ENCODE data around the gene PSMD13. TPM values are rescaled to one million over a fixed set of nuclear protein-coding genes. Genes with fewer than 3 reads are reported as not detected.

PSMD13 gene
- total and polyA plus RNA-seq, 2 of the 4 experiments (the other 2 are of a cell fraction), result 177 to 217 TPM

GRCh38 chr11:292211-293121 lies 55.7 kb downstream of the PSMD13 start:
- Histone ChIP-seq H3K4ac (ENCODE audit: low read depth, low read length) (no peak overlapping the region), H2AK5ac (ENCODE audit: low read depth, low read length) (no peak overlapping the region), H3K27me3 (ENCODE audit: control insufficient read depth, insufficient read depth, low read length) (peaks cover 8% of the 10 kb centered on the region; the same call in 1 of the 2 replicates), H3K9me1 (ENCODE audit: insufficient read depth, low read length) (no peaks in the 10 kb centered on the region), H2BK15ac (ENCODE audit: low read depth, low read length) (no peak overlapping the region), H3K79me1 (ENCODE audit: low read depth in 1 of 2, low read length in 2 of 2) (peaks cover 0 to 7% of the 10 kb centered on the region in 2 experiments; a peak in 3 of 4 replicates), H4K5ac (ENCODE audit: low read depth, low read length) (no peak overlapping the region), H4K91ac (ENCODE audit: insufficient read depth, low read depth, low read length) (no peak overlapping the region), H4K8ac (ENCODE audit: low read depth in 2 of 2, low read length in 2 of 2) (no peak overlapping the region), H2BK20ac (ENCODE audit: low read depth, low read length) (no peak overlapping the region), H3K18ac (ENCODE audit: low read depth, low read length) (no peak overlapping the region), H2BK120ac (ENCODE audit: low read depth, low read length) (no peak overlapping the region), H3K4me2 (ENCODE audit: low read depth, low read length) (no peak overlapping the region), H3K9me3 (ENCODE audit: control insufficient read depth, insufficient read depth, low read length) (no peaks in the 10 kb centered on the region), H3K27ac (ENCODE audit: insufficient read depth, low read length) (no peak overlapping the region), H2BK5ac (ENCODE audit: low read depth, low read length, poor library complexity, severe bottlenecking) (no peak overlapping the region), H2AFZ (replicated peaks; ENCODE audit: low read length, poor library complexity) (peak overlapping the region; percentile 33), H3K4me1 (ENCODE audit: control insufficient read depth, insufficient read depth, low read length) (peaks cover 4% of the 10 kb centered on the region; the same call in 1 of the 2 replicates), H4K20me1 (ENCODE audit: insufficient read depth, low read length) (no peaks in the 10 kb centered on the region), H3K4me3 (ENCODE audit: insufficient read depth, low read depth, low read length) (no peak overlapping the region), H3K9ac (ENCODE audit: low read depth, low read length) (no peak overlapping the region), H3K36me3 (ENCODE audit: control insufficient read depth, insufficient read depth, low read length) (peaks cover 19% of the 10 kb centered on the region), H3K14ac (replicated peaks; ENCODE audit: low read depth, low read length) (no peak overlapping the region), H3K56ac (ENCODE audit: extremely low read depth, insufficient read depth, low read length) (no peak overlapping the region), H2AK9ac (replicated peaks; ENCODE audit: low read depth, low read length, poor library complexity) (no peak overlapping the region), H3K23ac (ENCODE audit: low read depth, low read length) (no peak overlapping the region)
- dilution Hi-C loops (cut with HindIII; ENCODE audit: low sequenced_read_pairs, unreplicated experiment), result no loop called here
- intact Hi-C loops (cut with micrococcal nuclease), result no loop called here
- in situ Hi-C loops (cut with MboI; ENCODE audit: low sequenced_read_pairs), result no loop called here
- 89% methylated on average over 11 of the region's 29 CpGs; no CpG with 5 or more reads in 1 of the 2 experiments for WGBS, 2 experiments (ENCODE audit: extremely low coverage in 2 of 2, insufficient read length in 1 of 2)
- ChIA-PET POLR2A (ENCODE audit: unreplicated experiment) (interaction anchor here (0.6 kb wide), 1 partner anchor 12 kb away, joined by 12 read pairs; no protein-coding TSS in a partner anchor), CTCF (no interaction called here)
- BruUV-seq (replicated peaks), result no TSS peak
- DNase-seq (no peak), ATAC-seq (ENCODE audit: low read depth) (no peak)
- no peak for TF ChIP-seq NFE2L2 (IDR thresholded peaks at IDR 0.05; ENCODE audit: low read depth, low read length)
- TF ChIP-seq MXI1 (IDR thresholded peaks at IDR 0.05; ENCODE audit: borderline replicate concordance, low read depth, low read length), result no peak
- TF ChIP-seq MAFK (IDR thresholded peaks at IDR 0.05; ENCODE audit: low read depth, low read length), result no peak
- no peak for TF ChIP-seq RAD21 (IDR thresholded peaks at IDR 0.05; ENCODE audit: low read length)
- TF ChIP-seq, protein P1, sequence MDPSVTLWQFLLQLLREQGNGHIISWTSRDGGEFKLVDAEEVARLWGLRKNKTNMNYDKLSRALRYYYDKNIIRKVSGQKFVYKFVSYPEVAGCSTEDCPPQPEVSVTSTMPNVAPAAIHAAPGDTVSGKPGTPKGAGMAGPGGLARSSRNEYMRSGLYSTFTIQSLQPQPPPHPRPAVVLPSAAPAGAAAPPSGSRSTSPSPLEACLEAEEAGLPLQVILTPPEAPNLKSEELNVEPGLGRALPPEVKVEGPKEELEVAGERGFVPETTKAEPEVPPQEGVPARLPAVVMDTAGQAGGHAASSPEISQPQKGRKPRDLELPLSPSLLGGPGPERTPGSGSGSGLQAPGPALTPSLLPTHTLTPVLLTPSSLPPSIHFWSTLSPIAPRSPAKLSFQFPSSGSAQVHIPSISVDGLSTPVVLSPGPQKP (IDR thresholded peaks at IDR 0.05; ENCODE audit: borderline replicate concordance, low read depth, low read length), result no peak
- TF ChIP-seq, protein P2, sequence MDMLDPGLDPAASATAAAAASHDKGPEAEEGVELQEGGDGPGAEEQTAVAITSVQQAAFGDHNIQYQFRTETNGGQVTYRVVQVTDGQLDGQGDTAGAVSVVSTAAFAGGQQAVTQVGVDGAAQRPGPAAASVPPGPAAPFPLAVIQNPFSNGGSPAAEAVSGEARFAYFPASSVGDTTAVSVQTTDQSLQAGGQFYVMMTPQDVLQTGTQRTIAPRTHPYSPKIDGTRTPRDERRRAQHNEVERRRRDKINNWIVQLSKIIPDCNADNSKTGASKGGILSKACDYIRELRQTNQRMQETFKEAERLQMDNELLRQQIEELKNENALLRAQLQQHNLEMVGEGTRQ (IDR thresholded peaks at IDR 0.05; ENCODE audit: low read depth, low read length), result no peak
- no peak for TF ChIP-seq RFX5 (IDR thresholded peaks at IDR 0.05; ENCODE audit: low read depth, low read length)
- TF ChIP-seq BHLHE40 (IDR thresholded peaks at IDR 0.05; ENCODE audit: low read depth, low read length), result no peak
- no peak for TF ChIP-seq CHD1 (IDR thresholded peaks at IDR 0.05; ENCODE audit: low read depth, low read length)
- TF ChIP-seq, protein P3, sequence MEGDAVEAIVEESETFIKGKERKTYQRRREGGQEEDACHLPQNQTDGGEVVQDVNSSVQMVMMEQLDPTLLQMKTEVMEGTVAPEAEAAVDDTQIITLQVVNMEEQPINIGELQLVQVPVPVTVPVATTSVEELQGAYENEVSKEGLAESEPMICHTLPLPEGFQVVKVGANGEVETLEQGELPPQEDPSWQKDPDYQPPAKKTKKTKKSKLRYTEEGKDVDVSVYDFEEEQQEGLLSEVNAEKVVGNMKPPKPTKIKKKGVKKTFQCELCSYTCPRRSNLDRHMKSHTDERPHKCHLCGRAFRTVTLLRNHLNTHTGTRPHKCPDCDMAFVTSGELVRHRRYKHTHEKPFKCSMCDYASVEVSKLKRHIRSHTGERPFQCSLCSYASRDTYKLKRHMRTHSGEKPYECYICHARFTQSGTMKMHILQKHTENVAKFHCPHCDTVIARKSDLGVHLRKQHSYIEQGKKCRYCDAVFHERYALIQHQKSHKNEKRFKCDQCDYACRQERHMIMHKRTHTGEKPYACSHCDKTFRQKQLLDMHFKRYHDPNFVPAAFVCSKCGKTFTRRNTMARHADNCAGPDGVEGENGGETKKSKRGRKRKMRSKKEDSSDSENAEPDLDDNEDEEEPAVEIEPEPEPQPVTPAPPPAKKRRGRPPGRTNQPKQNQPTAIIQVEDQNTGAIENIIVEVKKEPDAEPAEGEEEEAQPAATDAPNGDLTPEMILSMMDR (conservative IDR thresholded peaks at IDR 0.05; ENCODE audit: low read depth, low read length), result no peak
- TF ChIP-seq CEBPB (IDR thresholded peaks at IDR 0.05; ENCODE audit: low read depth, low read length), result no peak
- no peak for TF ChIP-seq MAZ (IDR thresholded peaks at IDR 0.05; ENCODE audit: borderline replicate concordance, low read depth, low read length)
- TF ChIP-seq FOS (IDR thresholded peaks at IDR 0.05; ENCODE audit: low read depth, low read length), result no peak
- TF ChIP-seq POLR2A (IDR thresholded peaks at IDR 0.05; ENCODE audit: low read depth, low read length), result no peak
- no peak for TF ChIP-seq RCOR1 (IDR thresholded peaks at IDR 0.05; ENCODE audit: insufficient replicate concordance, low read length)
